KMS-11 (cell line): ENCODE data around the gene EPHA6.

Experiments used
- H2AFZ ChIP-seq: fragments of 200-600 bp; sonication (generic); 2 replicates; pipeline ENCODE4 v1.6.1; 2016; ENCODE audit warnings: antibody characterized with exemption, mixed run types, low read depth
- H3K27ac ChIP-seq: fragments of 200-600 bp; sonication (generic); 2 replicates; pipeline ENCODE4 v1.6.1; 2016; ENCODE audit warnings: mild to moderate bottlenecking, mixed run types
- H3K27me3 ChIP-seq: fragments of 200-600 bp; sonication (generic); 2 replicates; pipeline ENCODE4 v1.6.1; 2017; ENCODE audit warnings: mild to moderate bottlenecking, low read depth, mixed run types, moderate library complexity; ENCODE audit not compliant: insufficient read depth
- H3K36me3 ChIP-seq: fragments of 200-600 bp; sonication (generic); 2 replicates; pipeline ENCODE4 v1.6.1; 2017; ENCODE audit warnings: mild to moderate bottlenecking, mixed run types; ENCODE audit not compliant: insufficient read depth
- H3K4me1 ChIP-seq: fragments of 200-600 bp; sonication (generic); 2 replicates; pipeline ENCODE4 v1.6.1; 2016; ENCODE audit warnings: mild to moderate bottlenecking, low read depth, mixed run types; ENCODE audit not compliant: poor library complexity, severe bottlenecking
- H3K4me2 ChIP-seq: fragments of 200-600 bp; sonication (generic); 2 replicates; pipeline ENCODE4 v1.7.0; 2016; ENCODE audit warnings: mild to moderate bottlenecking, mixed run types
- H3K4me3 ChIP-seq: fragments of 200-600 bp; sonication (generic); IDR thresholded peaks from 2 replicates; pipeline ENCODE4 v1.6.1; 2017; ENCODE audit warnings: low read depth, low read length, mixed read lengths; ENCODE audit not compliant: insufficient read depth
- H3K79me2 ChIP-seq: fragments of 200-600 bp; sonication (generic); 2 replicates; pipeline ENCODE4 v1.6.1; 2016; ENCODE audit warnings: low read depth, mixed run types; ENCODE audit not compliant: insufficient read depth
- H3K9ac ChIP-seq: fragments of 200-600 bp; sonication (generic); 2 replicates; pipeline ENCODE4 v1.6.1; 2016; ENCODE audit warnings: mild to moderate bottlenecking, mixed run types
- H4K20me1 ChIP-seq: fragments of 200-600 bp; sonication (generic); 2 replicates; pipeline ENCODE4 v1.6.1; 2016; ENCODE audit warnings: mild to moderate bottlenecking, mixed run types; ENCODE audit not compliant: insufficient read depth
- CTCF ChIP-seq: fragments of 200-600 bp; sonication (generic); conservative IDR thresholded peaks from 2 replicates; pipeline ENCODE4 v1.6.1; 2017; ENCODE audit warnings: low read depth, mild to moderate bottlenecking, antibody characterized with exemption, low read length, moderate library complexity, mixed read lengths

The EPHA6 gene

GRCh38 chr3:97384583-97384982, 570.2 kb downstream of the EPHA6 start:
- no peaks in the 10 kb centered on the region for H4K20me1 ChIP-seq
- no peaks in the 10 kb centered on the region for H3K79me2 ChIP-seq
- no peaks in the 10 kb centered on the region for H3K27me3 ChIP-seq
- H2AFZ ChIP-seq = no peak overlapping the region
- no peak overlapping the region for H3K4me2 ChIP-seq
- no peak overlapping the region for H3K4me3 ChIP-seq
- no peak overlapping the region for H3K27ac ChIP-seq
- no peak overlapping the region for H3K9ac ChIP-seq
- no peak for TF ChIP-seq CTCF
- H3K4me1 ChIP-seq = no peaks in the 10 kb centered on the region
- H3K36me3 ChIP-seq = no peaks in the 10 kb centered on the region

GRCh38 chr3:97388774-97389173, 574.4 kb downstream of the EPHA6 start:
- no peak overlapping the region for H3K9ac ChIP-seq
- TF ChIP-seq CTCF = no peak
- no peaks in the 10 kb centered on the region for H3K36me3 ChIP-seq
- no peaks in the 10 kb centered on the region for H3K27me3 ChIP-seq
- no peak overlapping the region for H3K4me2 ChIP-seq
- H3K4me3 ChIP-seq = no peak overlapping the region
- no peak overlapping the region for H3K27ac ChIP-seq
- no peaks in the 10 kb centered on the region for H4K20me1 ChIP-seq
- H3K79me2 ChIP-seq = no peaks in the 10 kb centered on the region
- H2AFZ ChIP-seq = no peak overlapping the region
- H3K4me1 ChIP-seq = no peaks in the 10 kb centered on the region

GRCh38 chr3:97389936-97390335, 575.5 kb downstream of the EPHA6 start:
- H3K4me1 ChIP-seq = no peaks in the 10 kb centered on the region
- H4K20me1 ChIP-seq = no peaks in the 10 kb centered on the region
- no peak overlapping the region for H3K9ac ChIP-seq
- no peaks in the 10 kb centered on the region for H3K79me2 ChIP-seq
- H3K27ac ChIP-seq = no peak overlapping the region
- no peaks in the 10 kb centered on the region for H3K27me3 ChIP-seq
- no peaks in the 10 kb centered on the region for H3K36me3 ChIP-seq
- H3K4me2 ChIP-seq = no peak overlapping the region
- no peak overlapping the region for H3K4me3 ChIP-seq
- no peak for TF ChIP-seq CTCF
- H2AFZ ChIP-seq = no peak overlapping the region

- no peak for TF ChIP-seq CTCF
- Histone ChIP-seq H3K9ac (no peak overlapping the region), H3K36me3 (no peaks in the 10 kb centered on the region), H3K4me2 (no peak overlapping the region), H3K4me3 (no peak overlapping the region), H4K20me1 (no peaks in the 10 kb centered on the region), H3K27ac (no peak overlapping the region), H3K4me1 (no peaks in the 10 kb centered on the region), H2AFZ (no peak overlapping the region), H3K27me3 (no peaks in the 10 kb centered on the region), H3K79me2 (no peaks in the 10 kb centered on the region)
Observed at GRCh38 chr3:97391167-97391566, 576.8 kb downstream of the EPHA6 start.

GRCh38 chr3:97409612-97410011, 595.2 kb downstream of the EPHA6 start:
- H3K4me1 ChIP-seq = no peaks in the 10 kb centered on the region
- H4K20me1 ChIP-seq = no peaks in the 10 kb centered on the region
- no peaks in the 10 kb centered on the region for H3K79me2 ChIP-seq
- no peaks in the 10 kb centered on the region for H3K27me3 ChIP-seq
- no peak overlapping the region for H3K4me2 ChIP-seq
- no peak overlapping the region for H2AFZ ChIP-seq
- no peak overlapping the region for H3K9ac ChIP-seq
- TF ChIP-seq CTCF = no peak
- H3K4me3 ChIP-seq = no peak overlapping the region
- no peak overlapping the region for H3K27ac ChIP-seq
- H3K36me3 ChIP-seq = no peaks in the 10 kb centered on the region
